ENCODE results near the gene FBN2. TPM values are rescaled to one million over a fixed set of nuclear protein-coding genes. Genes with fewer than 3 reads are reported as not detected.

The FBN2 gene
- total RNA-seq, 3 donors from 2014 or later (not counting 1 experiment from before 2014, with no cell fraction given): 0.31 to 0.70 (median 0.58) TPM

- Mint-ChIP-seq H3K27me3 (ENCODE audit: low read depth in 2 of 2) (no peaks in the 10 kb centered on the region), H3K4me3 (no peak overlapping the region), H3K27ac (no peak overlapping the region), H3K36me3 (no peaks in the 10 kb centered on the region), H3K9me3 (peaks cover 2 to 9% of the 10 kb centered on the region in 2 donors), H3K4me1 (no peaks in the 10 kb centered on the region)
- H3K4me1 ChIP-seq (ENCODE audit: control insufficient read depth, insufficient read depth, low read length): no peaks in the 10 kb centered on the region
- no peaks in the 10 kb centered on the region for H3K36me3 ChIP-seq (ENCODE audit: control insufficient read depth, insufficient read depth, low read length)
- TF ChIP-seq CTCF (IDR thresholded peaks at IDR 0.05): no peak
- WGBS (ENCODE audit: insufficient coverage): 80% methylated on average over 3 of the region's 3 CpGs
- DNase-seq (no peak), ATAC-seq (no peak)
- no peaks in the 10 kb centered on the region for H3K9me3 ChIP-seq (ENCODE audit: control insufficient read depth, insufficient read depth, low read length)
- intact Hi-C loops (cut with micrococcal nuclease): no loop called here
- no peak overlapping the region for H3K27ac ChIP-seq (ENCODE audit: low read length)
- no peaks in the 10 kb centered on the region for H3K27me3 ChIP-seq (ENCODE audit: control insufficient read depth, insufficient read depth, low read length)
- H3K4me3 ChIP-seq (ENCODE audit: low read length): no peak overlapping the region
These were observed 294.0 kb downstream of the FBN2 start for GRCh38 chr5:128243958-128244582.

GRCh38 chr5:128241051-128241695, 296.9 kb downstream of the FBN2 start:
- no peak overlapping the region for H3K4me3 Mint-ChIP-seq
- H3K4me1 Mint-ChIP-seq: no peaks in the 10 kb centered on the region
- Histone ChIP-seq H3K27ac (ENCODE audit: low read length) (no peak overlapping the region), H3K9me3 (ENCODE audit: control insufficient read depth, insufficient read depth, low read length) (no peaks in the 10 kb centered on the region), H3K27me3 (ENCODE audit: control insufficient read depth, insufficient read depth, low read length) (no peaks in the 10 kb centered on the region), H3K4me3 (ENCODE audit: low read length) (no peak overlapping the region), H3K4me1 (ENCODE audit: control insufficient read depth, insufficient read depth, low read length) (no peaks in the 10 kb centered on the region), H3K36me3 (ENCODE audit: control insufficient read depth, insufficient read depth, low read length) (no peaks in the 10 kb centered on the region)
- H3K9me3 Mint-ChIP-seq: peaks cover 2 to 9% of the 10 kb centered on the region in 2 donors
- TF ChIP-seq CTCF (IDR thresholded peaks at IDR 0.05): no peak
- no peaks in the 10 kb centered on the region for H3K36me3 Mint-ChIP-seq
- intact Hi-C loops (cut with micrococcal nuclease): no loop called here
- WGBS (ENCODE audit: insufficient coverage): 80% methylated on average over 2 of the region's 2 CpGs
- no peak for DNase-seq
- no peak for ATAC-seq
- no peak overlapping the region for H3K27ac Mint-ChIP-seq
- H3K27me3 Mint-ChIP-seq (ENCODE audit: low read depth in 2 of 2): no peaks in the 10 kb centered on the region

GRCh38 chr5:128237546-128237945, 300.5 kb downstream of the FBN2 start:
- H3K27ac Mint-ChIP-seq: no peak overlapping the region
- DNase-seq: no peak
- WGBS (ENCODE audit: insufficient coverage): 73% methylated on average over 8 of the region's 8 CpGs
- H3K9me3 Mint-ChIP-seq: peaks cover 2 to 8% of the 10 kb centered on the region in 2 donors
- no peaks in the 10 kb centered on the region for H3K4me1 Mint-ChIP-seq
- Histone ChIP-seq H3K27ac (ENCODE audit: low read length) (no peak overlapping the region), H3K4me3 (ENCODE audit: low read length) (no peak overlapping the region), H3K27me3 (ENCODE audit: control insufficient read depth, insufficient read depth, low read length) (no peaks in the 10 kb centered on the region), H3K9me3 (ENCODE audit: control insufficient read depth, insufficient read depth, low read length) (no peaks in the 10 kb centered on the region), H3K4me1 (ENCODE audit: control insufficient read depth, insufficient read depth, low read length) (no peaks in the 10 kb centered on the region), H3K36me3 (ENCODE audit: control insufficient read depth, insufficient read depth, low read length) (no peaks in the 10 kb centered on the region)
- no peaks in the 10 kb centered on the region for H3K36me3 Mint-ChIP-seq
- no peaks in the 10 kb centered on the region for H3K27me3 Mint-ChIP-seq (ENCODE audit: low read depth in 2 of 2)
- no peak for TF ChIP-seq CTCF (IDR thresholded peaks at IDR 0.05)
- no peak overlapping the region for H3K4me3 Mint-ChIP-seq
- no peak for ATAC-seq
- intact Hi-C loops (cut with micrococcal nuclease): no loop called here
